PFSK-1 (cell line): ENCODE measurements around the gene NRIP1.

Source experiments
- FOXP2 ChIP-seq: optimal IDR thresholded peaks from 2 replicates; pipeline ENCODE3; 2011; ENCODE audit warnings: borderline replicate concordance, control low read depth, inconsistent platforms; ENCODE audit not compliant: insufficient read depth; ENCODE audit errors: extremely low read length, extremely low read depth
- POLR2AphosphoS5 ChIP-seq: IDR thresholded peaks from 2 replicates; pipeline ENCODE4 v1.6.1; 2012; ENCODE audit warnings: low read depth, mild to moderate bottlenecking, control low read depth, low read length, moderate library complexity
- SIN3A ChIP-seq: IDR thresholded peaks from 2 replicates; pipeline ENCODE4 v1.6.1; 2012; ENCODE audit warnings: mild to moderate bottlenecking, low read length, moderate library complexity, borderline replicate concordance; ENCODE audit not compliant: insufficient read depth
- TAF1 ChIP-seq: IDR thresholded peaks from 2 replicates; pipeline ENCODE4 v1.6.1; 2012; ENCODE audit warnings: low read length, control low read depth, borderline replicate concordance; ENCODE audit not compliant: insufficient read depth
- TF ChIP-seq, protein P1 (sequence below), 2 experiments: IDR thresholded peaks; 2 replicates each; pipeline versions ENCODE4 v1.6.1 to v1.8.0; 2011 to 2012; ENCODE audit warnings: low read depth in 2 of 2, low read length in 2 of 2, control low read depth in 1 of 2, inconsistent platforms in 1 of 2, mild to moderate bottlenecking in 1 of 2, moderate library complexity in 1 of 2; ENCODE audit not compliant: insufficient read depth in 1 of 2

DNA sequence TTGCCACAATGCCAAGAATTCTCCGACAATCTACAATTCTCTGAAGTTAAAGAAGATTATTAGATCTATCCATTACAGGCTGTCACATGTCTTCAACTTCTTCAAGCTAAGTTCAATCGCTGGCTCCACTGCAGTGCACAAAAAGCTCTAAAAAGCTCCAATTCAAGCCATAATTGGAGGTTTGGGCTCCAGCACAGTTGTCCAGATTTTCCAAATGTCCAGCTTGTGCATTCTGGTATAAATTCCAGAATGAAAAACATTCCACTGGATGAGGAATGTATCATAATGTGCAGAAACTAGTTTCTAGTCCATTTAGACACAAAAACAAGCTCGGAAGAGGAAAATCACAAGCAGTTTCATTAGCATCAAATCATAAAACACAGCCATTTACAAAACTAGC, 138.6 kb downstream of the NRIP1 start:
- TF ChIP-seq TAF1 (no peak), POLR2AphosphoS5 (no peak), SIN3A (no peak), FOXP2 (no peak)
- TF ChIP-seq, protein P1, sequence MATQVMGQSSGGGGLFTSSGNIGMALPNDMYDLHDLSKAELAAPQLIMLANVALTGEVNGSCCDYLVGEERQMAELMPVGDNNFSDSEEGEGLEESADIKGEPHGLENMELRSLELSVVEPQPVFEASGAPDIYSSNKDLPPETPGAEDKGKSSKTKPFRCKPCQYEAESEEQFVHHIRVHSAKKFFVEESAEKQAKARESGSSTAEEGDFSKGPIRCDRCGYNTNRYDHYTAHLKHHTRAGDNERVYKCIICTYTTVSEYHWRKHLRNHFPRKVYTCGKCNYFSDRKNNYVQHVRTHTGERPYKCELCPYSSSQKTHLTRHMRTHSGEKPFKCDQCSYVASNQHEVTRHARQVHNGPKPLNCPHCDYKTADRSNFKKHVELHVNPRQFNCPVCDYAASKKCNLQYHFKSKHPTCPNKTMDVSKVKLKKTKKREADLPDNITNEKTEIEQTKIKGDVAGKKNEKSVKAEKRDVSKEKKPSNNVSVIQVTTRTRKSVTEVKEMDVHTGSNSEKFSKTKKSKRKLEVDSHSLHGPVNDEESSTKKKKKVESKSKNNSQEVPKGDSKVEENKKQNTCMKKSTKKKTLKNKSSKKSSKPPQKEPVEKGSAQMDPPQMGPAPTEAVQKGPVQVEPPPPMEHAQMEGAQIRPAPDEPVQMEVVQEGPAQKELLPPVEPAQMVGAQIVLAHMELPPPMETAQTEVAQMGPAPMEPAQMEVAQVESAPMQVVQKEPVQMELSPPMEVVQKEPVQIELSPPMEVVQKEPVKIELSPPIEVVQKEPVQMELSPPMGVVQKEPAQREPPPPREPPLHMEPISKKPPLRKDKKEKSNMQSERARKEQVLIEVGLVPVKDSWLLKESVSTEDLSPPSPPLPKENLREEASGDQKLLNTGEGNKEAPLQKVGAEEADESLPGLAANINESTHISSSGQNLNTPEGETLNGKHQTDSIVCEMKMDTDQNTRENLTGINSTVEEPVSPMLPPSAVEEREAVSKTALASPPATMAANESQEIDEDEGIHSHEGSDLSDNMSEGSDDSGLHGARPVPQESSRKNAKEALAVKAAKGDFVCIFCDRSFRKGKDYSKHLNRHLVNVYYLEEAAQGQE (IDR thresholded peaks at IDR 0.05; ENCODE audit: insufficient read depth in 1 of 2, low read depth in 2 of 2, low read length in 2 of 2) = no peak
